8988T (cell line): ENCODE measurements around the gene LRP3.
"Not testable (repeated sequence)": the region's sequence is repeated elsewhere in the genome, so short reads cannot be mapped to it uniquely, and the experiment has no call there.

Experiments
- DNase-seq: peaks from one replicate; pipeline ENCODE4 v3.0.0; 2011

Gene LRP3, protein sequence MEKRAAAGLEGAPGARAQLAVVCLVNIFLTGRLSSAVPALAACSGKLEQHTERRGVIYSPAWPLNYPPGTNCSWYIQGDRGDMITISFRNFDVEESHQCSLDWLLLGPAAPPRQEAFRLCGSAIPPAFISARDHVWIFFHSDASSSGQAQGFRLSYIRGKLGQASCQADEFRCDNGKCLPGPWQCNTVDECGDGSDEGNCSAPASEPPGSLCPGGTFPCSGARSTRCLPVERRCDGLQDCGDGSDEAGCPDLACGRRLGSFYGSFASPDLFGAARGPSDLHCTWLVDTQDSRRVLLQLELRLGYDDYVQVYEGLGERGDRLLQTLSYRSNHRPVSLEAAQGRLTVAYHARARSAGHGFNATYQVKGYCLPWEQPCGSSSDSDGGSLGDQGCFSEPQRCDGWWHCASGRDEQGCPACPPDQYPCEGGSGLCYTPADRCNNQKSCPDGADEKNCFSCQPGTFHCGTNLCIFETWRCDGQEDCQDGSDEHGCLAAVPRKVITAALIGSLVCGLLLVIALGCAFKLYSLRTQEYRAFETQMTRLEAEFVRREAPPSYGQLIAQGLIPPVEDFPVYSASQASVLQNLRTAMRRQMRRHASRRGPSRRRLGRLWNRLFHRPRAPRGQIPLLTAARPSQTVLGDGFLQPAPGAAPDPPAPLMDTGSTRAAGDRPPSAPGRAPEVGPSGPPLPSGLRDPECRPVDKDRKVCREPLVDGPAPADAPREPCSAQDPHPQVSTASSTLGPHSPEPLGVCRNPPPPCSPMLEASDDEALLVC

GRCh38 chr19:33193865-33194362, at the start of gene LRP3:
TSS of gene LRP3 (plus strand) at chr19:33194330. CDS start at chr19:33194786, 456 bp downstream.
- DNase-seq: peak; percentile 89

DNA sequence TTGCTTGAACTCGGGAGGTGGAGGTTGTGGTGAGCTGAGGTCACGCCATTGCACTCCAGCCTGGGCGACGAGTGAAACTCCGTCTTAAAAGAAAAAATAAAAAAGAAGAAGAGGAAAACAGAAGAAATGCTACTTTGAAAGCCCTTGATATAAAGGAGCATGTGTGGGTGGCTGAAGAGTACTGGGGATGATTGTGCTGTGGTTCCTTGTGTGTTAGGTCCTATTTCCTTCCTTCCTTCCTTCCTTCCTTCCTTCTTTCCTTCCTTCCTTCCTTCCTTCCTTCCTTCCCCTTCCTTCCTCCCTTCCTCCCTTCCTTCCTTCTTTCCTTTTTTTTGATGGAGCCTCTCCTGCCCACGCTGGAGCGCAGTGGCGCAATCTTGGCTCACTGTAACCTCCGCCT, 47.9 kb upstream of the LRP3 start:
- DNase-seq: no peak

DNA sequence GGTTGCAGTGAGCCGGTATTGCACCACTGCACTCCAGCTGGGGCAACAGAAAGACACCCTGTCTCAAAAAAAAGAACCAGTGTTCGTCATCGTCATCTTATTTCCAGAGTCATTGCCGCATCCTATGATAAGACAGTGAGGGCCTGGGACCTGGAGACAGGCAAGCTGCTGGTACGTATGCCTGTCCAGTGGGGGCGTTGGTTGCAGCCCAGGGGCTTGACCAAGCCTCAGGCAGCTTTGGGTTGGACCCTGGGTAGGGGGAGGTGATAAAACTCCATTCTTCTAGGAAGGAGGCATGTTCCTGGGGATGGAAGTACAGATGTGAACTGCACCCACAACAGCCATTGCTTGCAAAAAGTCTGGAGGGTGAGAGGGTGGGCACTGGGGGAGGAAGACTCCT, 46.6 kb upstream of the LRP3 start:
- DNase-seq: no peak

DNA sequence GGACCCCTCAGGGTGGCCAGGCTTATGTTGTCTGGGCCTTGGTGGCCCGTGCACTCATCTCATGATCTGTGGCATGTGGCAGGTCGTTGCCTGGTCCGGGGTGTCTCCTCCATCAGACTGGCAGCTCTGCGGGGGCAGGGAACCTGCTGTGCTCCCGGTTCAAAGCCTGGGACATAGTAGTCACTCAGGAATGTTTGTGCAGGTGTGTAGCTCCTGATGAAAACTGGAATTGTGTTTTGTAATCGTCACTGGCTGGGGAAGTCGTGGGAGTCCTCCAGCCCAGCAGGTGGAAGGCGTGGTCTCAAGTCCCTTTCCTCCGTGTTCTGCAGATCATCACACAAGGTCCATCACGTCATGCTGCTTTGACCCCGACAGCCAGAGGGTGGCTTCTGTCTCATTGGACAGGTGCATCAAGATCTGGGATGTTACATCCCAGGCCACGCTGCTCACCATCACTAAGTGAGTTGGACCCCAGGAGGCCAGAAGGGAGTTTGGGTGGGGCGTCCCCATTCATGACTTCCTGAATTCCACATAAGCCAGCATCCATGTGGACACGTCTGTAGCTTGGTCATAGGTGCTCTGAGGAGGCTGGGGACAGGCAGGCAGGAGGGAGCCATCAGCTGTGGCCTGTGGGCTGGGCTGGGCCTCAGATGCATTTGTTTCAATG, 43.1 kb upstream of the LRP3 start:
- no peak for DNase-seq

DNA sequence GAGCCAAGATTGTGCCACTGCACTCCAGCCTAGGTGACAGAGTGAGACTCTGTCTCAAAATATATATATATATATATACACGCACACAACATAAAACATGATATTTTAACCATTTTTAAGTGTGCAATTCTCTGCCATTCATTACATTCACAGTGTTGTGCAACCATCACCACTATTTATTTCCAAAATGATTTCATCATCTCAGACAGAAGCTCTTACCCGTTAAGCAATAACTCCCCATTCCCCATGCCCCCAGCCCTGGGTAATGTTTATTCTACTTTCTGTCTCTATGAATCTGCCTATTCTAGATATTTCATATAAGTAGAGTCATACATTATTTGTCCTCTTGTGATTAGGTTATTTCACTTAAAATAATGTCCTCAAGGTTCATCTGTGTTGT, 42.0 kb upstream of the LRP3 start:
- no peak for DNase-seq

GRCh38 chr19:33152625-33153024, 41.5 kb upstream of the LRP3 start:
- not testable (repeated sequence) for DNase-seq

GRCh38 chr19:33154313-33154712, 39.8 kb upstream of the LRP3 start:
- not testable (repeated sequence) for DNase-seq

GRCh38 chr19:33156334-33156733, 37.8 kb upstream of the LRP3 start:
- DNase-seq: no peak

- DNase-seq: no peak
Observed at GRCh38 chr19:33157906-33158305, 36.2 kb upstream of the LRP3 start.

DNA sequence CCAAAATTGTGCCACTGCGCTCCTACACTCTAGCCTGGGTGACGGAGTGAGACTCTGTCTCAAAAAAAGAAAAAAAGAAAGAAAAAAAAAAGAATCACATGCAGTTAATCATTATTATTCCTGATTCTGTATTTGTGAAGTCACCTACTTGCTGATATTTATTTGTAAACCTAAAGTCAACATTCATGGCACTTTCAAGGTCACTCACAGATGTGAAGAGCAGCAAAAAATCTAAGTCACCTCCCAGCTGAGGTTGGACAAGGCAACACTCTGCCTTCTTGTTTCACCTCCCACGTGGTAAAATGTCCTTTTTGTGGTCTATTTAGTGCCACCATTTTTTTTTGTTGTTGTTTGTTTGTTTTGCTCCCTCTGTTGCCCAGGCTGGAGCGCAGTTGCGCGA, 35.8 kb upstream of the LRP3 start:
- no peak for DNase-seq

DNA sequence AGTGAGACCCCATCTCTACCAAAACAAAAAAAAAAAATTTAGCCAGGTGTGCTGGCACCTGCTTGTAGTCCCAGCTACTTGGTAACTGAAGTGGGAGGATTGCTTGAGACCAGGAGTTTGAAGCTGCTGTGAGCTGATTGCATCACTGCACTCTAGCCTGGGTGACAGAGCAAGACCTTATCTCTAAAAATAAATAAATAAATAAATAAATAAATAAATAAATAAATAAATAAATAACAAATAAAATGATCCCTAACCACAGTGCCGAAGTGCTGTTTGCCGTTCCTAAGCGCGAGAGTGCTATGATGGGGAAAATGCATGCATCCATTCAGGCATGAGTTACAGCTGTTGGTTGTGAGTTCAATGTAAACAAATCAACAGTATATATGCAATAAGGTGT, 35.0 kb upstream of the LRP3 start:
- DNase-seq: no peak

DNA sequence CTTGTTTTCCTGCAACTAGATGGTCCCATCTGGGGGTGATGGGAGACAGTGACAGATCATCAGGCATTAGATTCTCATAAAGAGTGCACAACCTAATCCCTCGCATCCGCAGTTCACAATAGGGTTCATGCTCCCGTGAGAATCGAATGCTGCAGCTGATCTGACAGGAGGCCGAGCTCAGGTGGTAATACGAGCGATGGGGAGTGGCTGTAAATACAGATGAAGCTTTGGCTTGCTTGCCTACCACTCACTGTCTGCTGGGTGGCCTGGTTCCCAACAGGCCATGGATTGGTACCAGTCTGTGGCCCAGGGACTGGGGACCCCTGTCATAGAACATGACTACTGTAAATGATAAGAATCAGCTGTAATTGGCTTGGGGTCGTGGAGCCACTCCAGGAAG, 34.2 kb upstream of the LRP3 start:
- DNase-seq: no peak

- DNase-seq: no peak
Observed at GRCh38 chr19:33161201-33161600, 32.9 kb upstream of the LRP3 start.

DNA sequence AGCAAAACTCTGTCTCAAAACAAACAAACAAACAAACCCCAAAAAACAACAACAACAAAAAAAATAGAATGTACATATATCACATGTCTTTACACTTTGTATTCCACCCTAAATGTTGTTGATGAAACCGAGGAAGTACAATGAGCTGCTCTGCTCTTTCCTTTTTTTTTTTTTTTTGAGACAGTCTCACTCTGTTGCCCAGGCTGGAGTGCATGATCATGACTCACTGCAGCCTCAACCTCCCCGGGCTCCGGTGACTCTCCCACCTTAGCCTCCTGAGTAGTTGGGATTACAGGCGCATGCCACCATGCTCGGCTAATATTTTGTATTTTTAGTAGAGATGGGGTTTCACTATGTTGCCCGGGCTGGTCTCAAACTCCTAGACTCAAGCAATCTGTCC, 30.6 kb upstream of the LRP3 start:
- no peak for DNase-seq

DNA sequence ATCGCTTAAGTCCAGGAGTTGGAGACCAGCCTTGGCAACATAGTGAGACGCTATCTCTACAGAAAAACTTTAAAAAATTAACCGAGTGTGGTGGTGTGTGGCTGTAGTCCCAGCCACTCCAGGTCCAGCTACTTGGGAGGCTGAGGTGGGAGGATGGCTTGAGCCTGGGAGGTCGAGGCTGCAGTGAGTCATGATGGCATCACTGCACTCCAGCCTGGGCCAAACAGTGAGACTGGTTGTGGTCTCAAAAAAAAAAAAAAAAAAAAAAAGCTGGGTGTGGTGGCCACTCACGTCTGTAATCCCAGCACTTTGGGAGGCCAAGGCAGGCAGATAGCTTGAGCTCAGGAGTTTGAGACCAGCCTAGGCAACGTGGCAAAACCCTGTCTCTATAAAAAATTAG, 28.1 kb upstream of the LRP3 start:
- not testable (repeated sequence) for DNase-seq

GRCh38 chr19:33167438-33167837, 26.7 kb upstream of the LRP3 start:
- no peak for DNase-seq

DNA sequence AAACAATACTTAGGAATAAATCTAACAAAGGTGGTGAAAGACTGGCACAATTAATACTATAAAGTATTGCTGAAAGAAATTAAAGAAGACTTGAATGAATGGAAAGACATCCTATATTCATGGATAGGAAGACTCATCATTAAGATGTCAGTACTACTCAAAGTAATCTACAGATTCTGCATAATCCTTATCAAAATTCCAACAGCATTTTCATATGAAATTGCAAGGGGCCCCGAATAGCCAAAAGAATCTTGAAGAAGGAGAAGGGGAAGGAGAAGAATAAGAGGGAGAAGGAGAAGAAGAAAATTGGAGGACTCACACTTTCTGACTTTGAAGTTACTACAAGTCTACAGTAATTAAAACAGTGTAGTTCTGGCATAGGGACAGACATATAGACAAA, 25.6 kb upstream of the LRP3 start:
- DNase-seq: no peak

- DNase-seq: no peak
Observed at GRCh38 chr19:33171222-33171795, 22.8 kb upstream of the LRP3 start.

DNA sequence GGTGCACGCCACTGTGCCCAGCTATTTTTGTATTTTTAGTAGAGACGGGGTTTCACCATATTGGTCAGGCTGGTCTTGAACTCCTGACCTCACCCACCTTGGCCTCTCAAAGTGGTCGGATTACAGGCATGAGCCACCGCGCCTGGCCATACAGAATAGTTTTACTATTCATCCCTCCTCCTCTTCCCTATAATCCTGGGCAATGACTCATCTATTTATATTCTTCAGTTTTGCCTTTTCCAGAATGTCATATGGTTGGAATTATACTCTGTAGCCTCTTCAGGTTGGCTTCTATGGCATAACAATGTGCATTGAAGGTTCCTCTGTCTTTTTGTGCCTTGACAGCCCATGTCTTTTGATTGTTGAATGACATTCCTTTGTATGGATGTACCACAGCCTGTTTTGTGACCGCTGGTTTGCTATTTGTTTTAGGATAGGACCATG, 22.2 kb upstream of the LRP3 start:
- no peak for DNase-seq

DNA sequence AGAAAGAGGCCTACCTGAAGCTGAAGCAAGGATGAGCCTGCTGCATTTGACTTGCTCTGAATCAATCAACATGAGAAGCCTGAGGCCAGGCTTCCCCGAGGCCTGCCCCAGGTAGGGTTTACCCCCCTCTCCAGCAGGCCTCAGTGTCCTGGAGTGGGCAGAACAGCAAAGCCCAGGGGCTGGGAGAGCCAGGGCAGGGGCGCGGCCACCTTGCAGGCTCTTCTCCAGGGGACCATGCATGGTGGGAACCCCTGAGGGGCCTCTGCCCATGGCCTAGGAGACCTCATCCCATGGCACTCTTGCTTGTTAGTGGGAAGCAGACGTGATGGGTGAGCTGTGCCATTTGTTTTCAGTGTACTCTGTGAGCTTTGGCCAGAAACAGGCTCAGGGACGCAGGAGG, 19.9 kb upstream of the LRP3 start:
- DNase-seq: no peak

DNA sequence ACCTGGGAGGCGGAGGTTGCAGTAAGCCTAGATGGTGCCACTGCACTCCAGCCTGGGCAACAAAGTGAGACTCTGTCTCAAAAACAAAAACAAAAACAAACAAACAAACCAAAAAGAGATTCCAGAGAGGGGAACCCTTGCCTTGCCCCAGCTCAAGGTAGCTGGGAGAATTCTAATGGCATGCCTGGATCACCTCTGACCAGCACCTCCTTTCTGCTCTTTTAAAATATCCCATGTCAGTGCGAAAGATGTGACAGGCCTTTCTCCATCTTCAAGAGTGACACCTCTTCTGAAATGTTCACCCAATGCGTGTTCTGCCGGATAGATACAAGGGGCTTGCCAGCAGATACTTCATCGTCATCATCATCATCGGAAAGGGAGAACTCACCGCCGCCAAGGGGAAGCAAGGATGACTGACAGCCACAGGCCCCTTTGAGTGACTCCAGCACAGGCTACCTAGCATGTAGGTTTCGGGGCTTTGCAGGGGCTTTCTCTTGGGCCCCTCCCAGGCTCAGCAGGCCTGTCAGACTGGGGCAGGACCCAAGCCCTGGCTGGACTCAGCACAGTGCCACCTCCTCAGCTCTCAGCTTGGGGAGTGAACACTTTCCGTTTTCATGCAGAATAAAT, 18.9 kb upstream of the LRP3 start:
- no peak for DNase-seq

GRCh38 chr19:33175886-33176669, 18.1 kb upstream of the LRP3 start:
- no peak for DNase-seq
